Activated CD4-positive, alpha-beta T cell treated with anti-CD3 and anti-CD28 coated beads, Interleukin-2, amount 50 U/mL, for 48 hours (primary cell): ENCODE data around the gene PREB.
"Not testable (repeated sequence)": the region's sequence is repeated elsewhere in the genome, so short reads cannot be mapped to it uniquely, and the experiment has no call there.

Source experiments
- DNase-seq, 2 experiments: peaks; one replicate each; pipeline ENCODE4 v3.0.0-alpha.2; 2020

PREB gene

GRCh38 chr2:27125104-27125503 lies 9.3 kb downstream of the PREB start:
- DNase-seq = no peak

DNA sequence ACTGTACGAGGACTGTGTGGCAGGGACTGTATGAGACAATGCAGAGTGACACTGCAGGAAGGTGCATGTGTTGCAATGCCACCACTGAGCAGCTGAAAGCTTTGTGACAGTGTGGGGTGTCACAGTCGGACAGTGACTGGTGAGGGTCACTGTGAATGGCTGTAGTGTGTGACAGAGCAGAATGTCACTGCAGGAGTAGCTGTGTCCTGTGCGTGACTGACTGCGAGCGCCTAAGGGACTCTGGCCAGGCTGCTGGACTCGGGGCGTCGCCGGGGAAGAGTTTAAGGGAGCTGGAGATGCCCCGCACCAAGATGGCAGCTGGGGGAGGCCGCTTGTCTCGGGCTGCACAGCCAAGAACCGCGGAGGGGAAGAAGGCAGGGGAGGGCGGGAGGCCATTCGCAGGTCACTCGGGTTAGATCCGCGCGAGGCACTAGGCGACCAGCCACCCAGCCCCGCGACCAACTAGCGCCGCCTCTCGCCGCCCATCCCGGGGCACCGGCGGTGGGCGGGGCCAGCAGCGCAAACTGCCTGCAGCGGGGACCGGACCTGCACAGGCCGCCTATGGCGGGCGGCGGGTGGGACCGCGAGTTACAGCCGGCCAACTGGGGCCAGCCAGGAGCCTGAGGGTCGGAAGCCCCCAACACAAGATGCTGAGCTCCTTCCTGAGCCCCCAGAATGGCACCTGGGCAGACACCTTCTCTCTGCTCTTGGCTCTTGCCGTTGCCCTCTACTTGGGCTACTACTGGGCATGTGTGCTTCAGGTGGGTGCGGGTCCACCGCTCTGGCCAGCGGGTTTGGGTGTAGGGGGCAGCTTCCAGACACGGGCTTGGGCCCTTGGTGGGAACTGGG lies 10.9 kb downstream of the PREB start, which contains the start of gene ABHD1:
Gene ABHD1 (plus strand): TSS at position 514 of the 849 bp plus-strand sequence. CDS start 134 bp downstream, at position 648.
- peak; percentile 62 to 71 for DNase-seq

DNA sequence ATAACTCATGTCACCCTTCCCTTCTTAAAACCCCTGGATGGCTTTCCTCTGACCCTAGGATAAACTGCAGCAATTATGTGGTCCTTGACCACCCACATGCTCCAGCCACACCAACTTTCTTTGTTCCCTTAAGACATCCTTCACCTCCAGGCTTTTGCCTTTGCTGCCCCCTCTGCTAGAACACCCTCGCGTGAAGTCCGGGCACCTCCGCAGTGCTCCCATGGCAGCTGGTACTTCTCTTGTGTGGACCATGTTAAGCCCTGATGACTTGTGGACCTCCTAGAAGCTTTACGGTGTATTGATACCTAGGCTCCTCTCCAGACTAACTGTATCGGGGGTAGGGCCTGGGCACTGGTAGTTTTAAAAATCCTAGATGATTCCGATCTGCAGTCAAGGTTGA lies 11.6 kb downstream of the PREB start:
- no peak for DNase-seq

GRCh38 chr2:27121906-27122305 lies 12.5 kb downstream of the PREB start:
- DNase-seq = no peak

DNA sequence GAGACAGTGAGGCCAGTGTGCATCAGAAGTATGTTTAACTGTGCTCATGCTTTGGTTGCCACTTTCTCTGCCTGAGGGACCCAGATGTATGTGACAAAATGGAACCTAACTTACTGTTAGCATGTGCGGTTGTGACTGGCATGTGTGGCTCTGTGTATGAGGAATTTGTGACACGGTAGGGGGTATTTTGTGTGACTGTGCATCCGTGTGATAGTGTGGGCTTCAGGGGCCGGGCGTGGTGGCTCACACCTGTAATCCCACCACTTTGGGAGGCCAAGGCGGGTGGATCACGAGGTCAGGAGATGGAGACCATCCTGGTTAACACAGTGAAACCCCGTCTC lies 15.1 kb downstream of the PREB start:
- not testable (repeated sequence) for DNase-seq

DNA sequence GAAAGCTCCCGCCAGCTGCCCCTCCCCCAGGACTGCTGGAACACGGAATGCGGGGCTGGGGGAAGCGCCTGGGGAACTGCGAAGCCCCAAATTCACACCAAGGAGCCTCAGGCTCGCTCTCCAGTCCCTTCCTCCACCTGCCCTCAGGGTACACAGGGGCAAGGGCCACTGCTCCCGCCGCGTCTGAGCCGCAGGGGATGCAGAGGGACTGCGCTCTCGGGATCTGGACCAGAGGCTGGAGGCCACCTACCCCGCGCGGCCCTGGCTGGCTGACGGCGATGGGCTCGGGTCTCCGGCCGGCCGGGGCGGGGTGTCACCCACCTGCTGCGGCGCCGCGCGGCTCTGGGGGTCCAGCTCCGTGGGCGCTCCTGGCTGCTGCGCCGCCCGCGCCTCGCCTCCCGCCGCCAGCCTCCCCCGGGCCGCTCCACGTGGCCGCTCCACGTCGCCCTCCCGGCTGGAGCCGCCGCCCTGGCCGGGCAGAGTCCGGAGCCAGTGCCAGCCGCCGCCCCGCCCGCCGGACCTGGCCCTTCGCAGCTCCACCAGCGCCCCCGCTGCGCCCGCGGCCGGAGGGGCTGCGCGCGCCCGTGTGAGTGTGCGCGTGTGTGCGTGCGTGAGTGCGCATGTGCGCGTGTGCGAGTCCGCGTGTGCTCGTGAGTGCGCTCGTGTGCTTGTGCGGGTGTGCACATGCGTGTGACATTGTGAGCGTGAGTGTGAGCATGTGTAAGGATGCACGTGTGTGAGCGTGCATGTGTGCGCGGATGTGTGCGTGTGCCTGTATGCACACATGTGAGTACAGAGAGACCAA lies 15.7 kb downstream of the PREB start, which contains the start of gene CGREF1:
Gene CGREF1 (minus strand): TSS at position 604 of the 805 bp plus-strand sequence. CDS start 14,762 bp downstream, outside the sequence.
- DNase-seq = peak; percentile 15 to 23

DNA sequence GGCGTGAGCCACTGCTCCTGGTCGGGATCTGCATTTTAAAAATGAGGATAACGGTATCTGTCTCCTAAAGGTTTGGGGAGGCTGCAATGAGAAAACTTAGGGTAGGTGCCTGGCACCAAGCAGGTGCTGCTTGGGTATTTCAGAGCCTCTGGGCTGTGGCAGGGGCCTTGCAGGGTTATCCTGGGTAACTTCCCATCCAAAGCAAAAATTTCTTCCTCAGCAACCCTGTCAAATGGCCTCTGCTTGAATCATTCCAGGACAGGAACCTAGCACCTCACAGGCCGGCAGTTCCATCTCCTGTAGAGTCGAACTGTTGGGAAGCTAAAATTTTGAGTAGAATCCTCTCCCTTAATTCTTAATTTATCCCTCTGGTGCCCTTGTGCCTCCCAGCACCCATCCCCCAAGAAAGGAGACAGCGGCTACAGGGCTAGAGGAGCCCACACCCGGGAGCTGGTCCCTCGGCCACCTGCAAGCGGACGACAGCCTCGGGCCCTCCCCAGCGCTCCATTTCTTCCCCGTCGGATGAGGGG lies 16.4 kb downstream of the PREB start:
- DNase-seq = no peak

- DNase-seq = no peak
Observed at GRCh38 chr2:27115519-27115918, 18.9 kb downstream of the PREB start.

GRCh38 chr2:27111392-27112078 lies 22.9 kb downstream of the PREB start:
- DNase-seq = not testable (repeated sequence)

DNA sequence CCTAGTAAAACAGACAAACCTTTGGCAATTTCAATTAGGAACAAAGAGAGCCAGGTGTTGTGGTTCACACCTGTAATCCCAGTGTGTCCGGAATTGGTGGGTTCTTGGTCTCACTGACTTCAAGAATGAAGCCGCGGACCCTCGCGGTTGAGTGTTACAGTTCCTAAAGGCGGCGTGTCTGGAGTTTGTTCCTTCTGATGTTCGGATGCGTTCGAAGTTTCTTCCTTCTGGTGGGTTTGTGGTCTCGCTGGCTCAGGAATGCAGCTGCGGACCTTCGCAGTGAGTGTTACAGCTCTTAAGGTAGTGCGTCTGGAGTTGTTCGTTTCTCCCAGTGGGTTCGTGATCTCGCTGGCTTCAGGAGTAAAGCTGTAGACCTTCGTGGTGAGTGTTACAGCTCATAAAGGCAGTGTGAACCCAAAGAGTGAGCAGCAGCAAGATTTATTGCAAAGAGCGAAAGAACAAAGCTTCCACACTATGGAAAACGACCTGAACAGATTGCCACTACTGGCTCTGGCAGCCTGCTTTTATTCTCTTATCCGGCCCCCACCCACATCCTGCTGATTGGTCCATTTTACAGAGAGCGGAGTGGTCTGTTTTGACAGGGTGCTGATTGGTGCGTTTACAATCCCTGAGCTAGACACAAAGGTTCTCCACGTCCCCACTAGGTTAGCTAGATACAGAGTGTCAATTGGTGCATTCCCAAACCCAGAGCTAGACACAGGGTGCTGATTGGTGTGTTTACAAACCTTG lies 23.7 kb downstream of the PREB start:
- DNase-seq = not testable (repeated sequence)

DNA sequence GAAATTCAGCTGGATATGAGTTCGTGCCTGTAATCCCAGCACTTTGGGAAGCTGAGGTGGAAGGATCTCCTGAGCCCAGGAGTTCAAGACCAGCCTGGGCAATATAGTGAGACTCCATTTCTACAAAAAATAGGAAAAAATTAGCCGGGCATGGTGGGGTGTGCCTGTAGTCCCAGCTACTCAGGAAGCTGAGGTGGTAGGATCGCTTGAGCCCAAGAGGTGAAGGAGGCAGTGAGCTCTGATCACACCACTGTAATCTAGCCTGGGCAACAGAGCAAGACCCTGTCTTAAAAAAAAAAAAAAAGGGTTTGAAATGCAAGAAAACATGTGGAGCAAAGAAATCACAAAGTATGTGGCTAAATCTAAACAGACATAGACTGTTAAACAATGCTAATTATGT lies 25.4 kb downstream of the PREB start:
- DNase-seq = no peak

DNA sequence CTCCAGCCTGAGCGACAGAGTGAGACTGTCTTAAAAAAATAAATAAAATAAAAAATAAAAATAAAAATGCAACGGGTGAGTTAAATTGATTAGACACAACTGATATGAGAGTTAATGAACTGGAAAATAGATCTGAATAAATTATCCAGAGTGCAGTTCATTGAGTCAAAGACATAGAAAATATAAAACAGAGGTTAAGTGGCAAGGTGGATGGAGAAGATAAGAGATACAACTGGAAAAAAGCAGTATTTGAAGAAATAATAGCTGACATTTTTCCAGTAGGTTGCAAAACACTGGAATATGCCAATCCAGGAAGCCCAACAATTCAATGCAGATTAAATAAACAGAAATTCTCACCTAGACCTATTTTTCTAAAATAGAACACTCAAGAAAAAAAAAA lies 26.2 kb downstream of the PREB start:
- no peak for DNase-seq

GRCh38 chr2:27105981-27106380 lies 28.5 kb downstream of the PREB start:
- no peak for DNase-seq

DNA sequence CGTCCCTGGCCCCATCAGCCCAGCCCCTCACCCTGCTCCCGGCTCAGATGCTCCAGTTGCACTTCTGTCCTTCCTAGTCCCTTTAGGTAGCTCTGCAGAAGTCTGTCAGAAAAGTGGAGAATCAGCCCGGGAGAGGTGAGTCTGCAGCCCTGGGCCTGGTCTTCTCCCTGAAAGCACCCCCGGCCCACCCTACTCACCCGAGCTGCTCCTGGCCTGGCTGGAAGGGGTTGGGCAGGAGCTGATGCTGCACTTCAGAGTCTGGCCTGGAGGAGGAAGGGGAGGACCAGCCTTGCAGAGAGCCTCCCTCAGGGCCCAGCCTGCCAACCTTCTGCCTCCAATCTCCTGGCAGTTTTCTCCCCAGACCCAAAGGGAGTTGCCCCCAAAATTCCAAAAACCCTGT lies 32.1 kb downstream of the PREB start:
- DNase-seq = no peak

- no peak for DNase-seq
Observed at GRCh38 chr2:27100036-27100435, 34.4 kb downstream of the PREB start.

GRCh38 chr2:27099334-27099955 lies 35.0 kb downstream of the PREB start:
- DNase-seq = no peak

DNA sequence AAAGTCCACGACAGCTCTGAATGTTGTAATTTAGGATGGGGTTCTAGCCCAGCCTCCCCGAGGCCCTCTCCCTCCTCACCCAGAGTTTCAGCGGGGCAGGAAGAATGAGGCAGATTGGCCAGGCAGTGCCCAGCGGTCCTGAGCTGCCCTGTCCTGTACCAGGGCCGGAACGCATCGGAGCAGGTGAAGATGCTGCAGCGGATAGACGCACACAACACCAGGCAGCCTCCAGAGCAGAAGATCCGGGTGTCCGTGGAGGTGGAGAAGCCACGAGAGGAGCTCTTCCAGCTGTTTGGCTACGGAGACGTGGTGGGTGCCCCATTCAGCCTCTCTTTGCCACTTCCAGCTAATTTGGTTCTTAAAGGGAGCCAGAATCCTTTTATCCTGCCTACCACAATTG lies 37.1 kb downstream of the PREB start:
- DNase-seq = no peak

DNA sequence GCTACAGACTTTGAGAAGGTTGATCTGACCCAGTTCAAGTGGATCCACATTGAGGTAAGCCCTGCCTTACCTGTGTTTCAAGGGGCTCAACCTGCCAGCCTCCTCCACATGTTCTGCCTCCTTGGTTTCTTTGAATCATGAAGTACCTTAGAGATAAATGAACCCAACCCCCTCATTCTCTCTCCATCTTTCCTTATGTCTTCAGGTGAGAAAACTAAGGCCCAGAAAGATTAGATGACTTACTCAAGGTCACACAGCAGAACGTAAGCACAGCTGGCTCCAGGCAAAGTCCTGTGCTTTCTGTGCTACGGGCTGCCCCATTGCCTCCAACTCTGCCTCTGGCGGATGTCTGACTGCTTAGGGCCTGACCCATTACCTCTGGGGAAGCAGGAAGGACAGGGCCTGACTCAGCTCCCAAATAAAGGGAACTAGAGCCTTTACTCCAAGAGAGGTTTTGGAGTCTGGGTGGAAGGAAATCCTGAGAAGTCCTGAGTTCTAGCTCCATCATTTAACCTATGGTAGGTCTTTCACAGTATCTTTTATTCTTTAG lies 37.6 kb downstream of the PREB start:
- DNase-seq = no peak

GRCh38 chr2:27095745-27096651 lies 38.4 kb downstream of the PREB start:
- peak; percentile 46 to 52 for DNase-seq

DNA sequence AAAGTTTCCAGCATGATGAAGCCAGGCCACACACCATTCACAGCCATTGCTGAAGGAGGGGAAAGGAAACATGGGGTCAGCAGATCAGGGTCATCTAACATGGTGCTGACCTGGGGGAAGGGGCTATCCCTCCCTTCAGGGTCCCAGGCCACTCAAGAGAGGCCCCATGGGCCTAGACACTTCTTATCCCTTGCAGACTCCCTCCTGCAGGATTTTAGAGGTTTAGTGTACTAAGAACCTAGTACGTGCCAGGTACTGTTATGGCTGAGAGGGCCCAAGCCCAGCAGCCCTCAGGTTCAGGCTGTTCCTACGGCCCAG lies 39.0 kb downstream of the PREB start:
- DNase-seq = no peak
